IMR-90 (cell line): ENCODE data around the gene PDZD7. TPM values are rescaled to one million over a fixed set of nuclear protein-coding genes. Genes with fewer than 3 reads are reported as not detected.

Source experiments
- ATAC-seq: fragments of 200-7000 bp; cut with Tn5 transposase; 2 replicates; pipeline ENCODE4 v1.9.1; 2020; ENCODE audit warnings: low read depth, mild to moderate bottlenecking, moderate library complexity
- BruUV-seq: library from RNA; stranded (reverse); fragments of 400-500 nt; replicated peaks from 2 replicates; lab custom pipeline; 2021; lab: Mats Ljungman, UMichigan
- CTCF ChIA-PET: fragments of 300-600 bp; formaldehyde crosslinking; extraction: SDS; loops from one replicate; lab custom pipeline; 2021; ENCODE audit warnings: antibody characterized with exemption; lab: Yijun Ruan, JAX
- POLR2A ChIA-PET: fragments of 300-600 bp; sonication (Branson Sonifier 250); formaldehyde crosslinking; loops from one replicate; lab custom pipeline; 2022; ENCODE audit warnings: antibody characterized with exemption; ENCODE audit not compliant: unreplicated experiment; lab: Charles Lee
- DNase-seq: peaks from one replicate; pipeline ENCODE4 v3.0.0; 2013
- H2AFZ ChIP-seq: replicated peaks from 2 replicates; pipeline ENCODE3; 2013; ENCODE audit warnings: low read length, mild to moderate bottlenecking; ENCODE audit not compliant: poor library complexity
- H2AK5ac ChIP-seq: 2 replicates; pipeline ENCODE4 v1.6.1; 2013; ENCODE audit warnings: low read depth, low read length, inconsistent platforms
- H2AK9ac ChIP-seq: replicated peaks from 2 replicates; pipeline ENCODE3; 2013; ENCODE audit warnings: mild to moderate bottlenecking, low read depth, low read length, moderate library complexity; ENCODE audit not compliant: poor library complexity
- H2BK120ac ChIP-seq: 2 replicates; pipeline ENCODE4 v1.6.1; 2013; ENCODE audit warnings: low read depth, low read length, inconsistent platforms
- H2BK15ac ChIP-seq: 3 replicates; pipeline ENCODE4 v1.6.1; 2013; ENCODE audit warnings: low read depth, low read length, inconsistent platforms
- H2BK20ac ChIP-seq: 2 replicates; pipeline ENCODE4 v1.6.1; 2013; ENCODE audit warnings: low read depth, mild to moderate bottlenecking, inconsistent platforms, low read length, moderate library complexity
- H2BK5ac ChIP-seq: 2 replicates; pipeline ENCODE4 v1.6.1; 2013; ENCODE audit warnings: mild to moderate bottlenecking, low read depth, low read length, inconsistent platforms; ENCODE audit not compliant: poor library complexity, severe bottlenecking
- H3K14ac ChIP-seq: replicated peaks from 2 replicates; pipeline ENCODE4 v1.6.1; 2013; ENCODE audit warnings: low read depth, low read length, inconsistent platforms
- H3K18ac ChIP-seq: 2 replicates; pipeline ENCODE4 v1.6.1; 2013; ENCODE audit warnings: low read depth, low read length, control low read depth
- H3K23ac ChIP-seq: 2 replicates; pipeline ENCODE4 v1.6.1; 2013; ENCODE audit warnings: low read depth, low read length, inconsistent platforms
- H3K27ac ChIP-seq: 2 replicates; pipeline ENCODE4 v1.5.1; 2013; ENCODE audit warnings: mild to moderate bottlenecking, control low read depth, low read length; ENCODE audit not compliant: insufficient read depth
- H3K27me3 ChIP-seq: 2 replicates; pipeline ENCODE4 v1.6.1; 2013; ENCODE audit warnings: low read length; ENCODE audit not compliant: control insufficient read depth, insufficient read depth
- H3K36me3 ChIP-seq: 2 replicates; pipeline ENCODE4 v1.6.1; 2013; ENCODE audit warnings: low read length, mixed read lengths; ENCODE audit not compliant: control insufficient read depth, insufficient read depth
- H3K4ac ChIP-seq: 2 replicates; pipeline ENCODE4 v1.6.1; 2013; ENCODE audit warnings: low read depth, low read length, inconsistent platforms
- H3K4me1 ChIP-seq: 2 replicates; pipeline ENCODE4 v1.6.1; 2013; ENCODE audit warnings: low read length, mixed read lengths; ENCODE audit not compliant: control insufficient read depth, insufficient read depth
- H3K4me2 ChIP-seq: 2 replicates; pipeline ENCODE4 v1.6.1; 2013; ENCODE audit warnings: low read depth, mild to moderate bottlenecking, control low read depth, low read length, moderate library complexity
- H3K4me3 ChIP-seq: 2 replicates; pipeline ENCODE4 v1.5.1; 2013; ENCODE audit warnings: low read depth, mild to moderate bottlenecking, control low read depth, low read length, moderate library complexity; ENCODE audit not compliant: insufficient read depth
- H3K56ac ChIP-seq: 2 replicates; pipeline ENCODE4 v1.6.1; 2013; ENCODE audit warnings: low read length, inconsistent platforms; ENCODE audit not compliant: insufficient read depth; ENCODE audit errors: extremely low read depth
- H3K79me1 ChIP-seq, 2 experiments: 2 replicates each; pipeline ENCODE4 v1.6.1; 2013; ENCODE audit warnings: low read length in 2 of 2, inconsistent platforms in 1 of 2, low read depth in 1 of 2
- H3K9ac ChIP-seq: 2 replicates; pipeline ENCODE4 v1.6.1; 2013; ENCODE audit warnings: low read depth, low read length, control low read depth
- H3K9me1 ChIP-seq: 2 replicates; pipeline ENCODE4 v1.6.1; 2013; ENCODE audit warnings: low read length, inconsistent platforms; ENCODE audit not compliant: insufficient read depth
- H3K9me3 ChIP-seq: 2 replicates; pipeline ENCODE4 v1.6.1; 2013; ENCODE audit warnings: low read length; ENCODE audit not compliant: control insufficient read depth, insufficient read depth
- H4K20me1 ChIP-seq: 2 replicates; pipeline ENCODE4 v1.6.1; 2013; ENCODE audit warnings: low read length, inconsistent platforms; ENCODE audit not compliant: insufficient read depth
- H4K5ac ChIP-seq: 2 replicates; pipeline ENCODE4 v1.6.1; 2013; ENCODE audit warnings: mild to moderate bottlenecking, low read depth, low read length, control low read depth
- H4K8ac ChIP-seq, 2 experiments: 2 replicates each; pipeline ENCODE4 v1.6.1; 2013; ENCODE audit warnings: low read depth in 2 of 2, low read length in 2 of 2, control low read depth in 1 of 2, inconsistent platforms in 1 of 2
- H4K91ac ChIP-seq: 2 replicates; pipeline ENCODE4 v1.6.1; 2013; ENCODE audit warnings: low read depth, low read length, inconsistent platforms; ENCODE audit not compliant: insufficient read depth
- FOS ChIP-seq: fragments of 150-350 bp; IDR thresholded peaks from 2 replicates; pipeline ENCODE4 v1.6.1; 2016; ENCODE audit warnings: low read depth, low read length
- MAZ ChIP-seq: IDR thresholded peaks from 2 replicates; pipeline ENCODE4 v1.6.1; 2012; ENCODE audit warnings: low read depth, mild to moderate bottlenecking, low read length, improper control_type of control experiment, moderate library complexity, borderline replicate concordance
- WGBS, 2 experiments: methylation state at CpG; one replicate each; pipeline versions ENCODE4 v1.1.5 to v1.1.7; 2013; ENCODE audit warnings: missing lambda C conversion rate in 2 of 2; ENCODE audit not compliant: insufficient read length in 1 of 2; ENCODE audit errors: extremely low coverage in 2 of 2; 5-methylcytosine and 5-hydroxymethylcytosine counted together
- dilution Hi-C: fragments of 300-500 bp; cut with HindIII; formaldehyde crosslinking; loops from one replicate; pipeline ENCODE4 v1.14.3; 2018; ENCODE audit warnings: low sequenced_read_pairs; ENCODE audit not compliant: unreplicated experiment
- in situ Hi-C: fragments of 300-500 bp; cut with MboI; formaldehyde crosslinking; loops from 3 replicates; pipeline ENCODE4 v1.14.3; 2019; ENCODE audit warnings: low sequenced_read_pairs, inconsistent platforms, mixed read lengths
- intact Hi-C: fragments of 100-400 bp; cut with micrococcal nuclease; formaldehyde crosslinking; loops from 2 replicates; pipeline ENCODE4 v1.10.0; 2022
- polyA plus RNA-seq, 3 experiments: library from polyadenylated mRNA; depleted of rRNA; stranded (reverse); fragments of >200 nt; gene quantifications; 2 replicates each; pipeline ENCODE4 v1.2.3, GENCODE V29; 2012; ENCODE audit warnings: low replicate concordance in 1 of 3
- total RNA-seq: library from RNA; depleted of rRNA; stranded (reverse); fragments of >200 nt; gene quantifications from 2 replicates; pipeline ENCODE4 v1.2.3, GENCODE V29; 2012

The PDZD7 gene
- total and polyA plus RNA-seq, 2 of the 4 experiments (the other 2 are of a cell fraction): 0.90 to 1.5 TPM

- ChIA-PET CTCF (interaction anchor here (0.7 to 2.1 kb wide), 7 partner anchors 18 to 99 kb away, joined by 3 to 7 read pairs (median 4); partner anchors contain the start of gene KAZALD1), POLR2A (interaction anchor here (0.8 to 1.2 kb wide), 3 partner anchors 11 to 20 kb away, joined by 3 to 6 read pairs (median 4); partner anchors contain the start of gene KAZALD1)
- ATAC-seq (peak; percentile 89), DNase-seq (peak; percentile 95)
- peak overlapping the region; percentile 81 for H2AK5ac ChIP-seq
- in situ Hi-C loops: no loop called here
- peak overlapping the region; percentile 75 for H2BK5ac ChIP-seq
- BruUV-seq: no TSS peak
- no peaks in the 10 kb centered on the region for H3K9me3 ChIP-seq
- peak overlapping the region; percentile 28 for H2AK9ac ChIP-seq
- H3K4me1 ChIP-seq: peaks cover 11% of the 10 kb centered on the region
- peak overlapping the region; percentile 57 for H3K9ac ChIP-seq
- H3K14ac ChIP-seq: peak overlapping the region; percentile 97
- peak overlapping the region; percentile 79 for H3K56ac ChIP-seq
- H3K27me3 ChIP-seq: no peaks in the 10 kb centered on the region; the same call in 1 of the 2 replicates
- peak overlapping the region; percentile 44 for H3K18ac ChIP-seq
- H3K4me2 ChIP-seq: peak overlapping the region; percentile 74
- peak overlapping the region; percentile 81; the same call in 2 of the 3 replicates for H2BK15ac ChIP-seq
- 0% methylated on average over 27 of the region's 40 CpGs; no CpG with 5 or more reads in 1 of the 2 experiments for WGBS, 2 experiments
- H4K20me1 ChIP-seq: no peaks in the 10 kb centered on the region
- peak overlapping the region; percentile 77; the same call in 1 of the 2 replicates for H3K23ac ChIP-seq
- peaks cover 5 to 8% of the 10 kb centered on the region in 2 experiments; a peak in 1 of 4 replicates for H3K79me1 ChIP-seq
- H3K4ac ChIP-seq: peak overlapping the region; percentile 93
- H4K8ac ChIP-seq: peak overlapping the region; percentile 86 to 96
- intact Hi-C loops: no loop called here
- dilution Hi-C loops: no loop called here
- peak overlapping the region; percentile 94 for H2AFZ ChIP-seq
- H3K4me3 ChIP-seq: peak overlapping the region; percentile 41
- peaks cover 17% of the 10 kb centered on the region for H3K36me3 ChIP-seq
- peak overlapping the region; percentile 26; the same call in 1 of the 2 replicates for H2BK20ac ChIP-seq
- TF ChIP-seq FOS: no peak
- peak; percentile 54; the same call in 1 of the 2 replicates for TF ChIP-seq MAZ
- H2BK120ac ChIP-seq: peak overlapping the region; percentile 89
- H3K9me1 ChIP-seq: peaks cover 8% of the 10 kb centered on the region; the same call in 1 of the 2 replicates
- peak overlapping the region; percentile 27 for H4K5ac ChIP-seq
- H4K91ac ChIP-seq: peak overlapping the region; percentile 90
- peak overlapping the region; percentile 72 for H3K27ac ChIP-seq
Observed at GRCh38 chr10:101042667-101043362, 11.9 kb upstream of the PDZD7 start.
